Small intestine (tissue), 7 donors: ENCODE measurements around the gene SMIM43. TPM values are rescaled to one million over a fixed set of nuclear protein-coding genes. Genes with fewer than 3 reads are reported as not detected.

ENCODE experiments used
- DNase-seq, 2 donors: peaks; one replicate each; pipeline versions ENCODE4 v3.0.0 to v3.0.0-alpha.2; 2013
- FAIRE-seq: peaks from 2 replicates; lab custom pipeline; 2012; peaks lifted over from hg19 to GRCh38; lab: Jason Lieb, UNC
- H3K27ac ChIP-seq, 3 donors: one replicate each; pipeline ENCODE4 v1.5.1; 2013; ENCODE audit warnings: low read length in 2 of 3, mild to moderate bottlenecking in 2 of 3, control low read depth in 1 of 3, inconsistent platforms in 1 of 3, low read depth in 1 of 3, moderate library complexity in 1 of 3
- H3K27me3 ChIP-seq, 3 donors: one replicate each; pipeline ENCODE4 v1.6.1; 2013; ENCODE audit warnings: low read length in 3 of 3, inconsistent platforms in 1 of 3; ENCODE audit not compliant: control insufficient read depth in 3 of 3, insufficient read depth in 3 of 3
- H3K36me3 ChIP-seq, 3 donors: one replicate each; pipeline ENCODE4 v1.6.1; 2013; ENCODE audit warnings: low read length in 3 of 3, inconsistent platforms in 1 of 3, low read depth in 1 of 3, mild to moderate bottlenecking in 1 of 3, moderate library complexity in 1 of 3; ENCODE audit not compliant: control insufficient read depth in 3 of 3, insufficient read depth in 2 of 3
- H3K4me1 ChIP-seq, 3 donors: one replicate each; pipeline ENCODE4 v1.6.1; 2013; ENCODE audit warnings: low read length in 2 of 3, inconsistent platforms in 1 of 3, low read depth in 1 of 3, mild to moderate bottlenecking in 1 of 3, moderate library complexity in 1 of 3; ENCODE audit not compliant: control insufficient read depth in 3 of 3, insufficient read depth in 2 of 3
- H3K4me3 ChIP-seq, 3 donors: one replicate each; pipeline ENCODE4 v1.5.1; 2013; ENCODE audit warnings: low read length in 3 of 3, control low read depth in 1 of 3, inconsistent platforms in 1 of 3, low read depth in 1 of 3, mild to moderate bottlenecking in 1 of 3, moderate library complexity in 1 of 3
- H3K9me3 ChIP-seq, 2 donors: one replicate each; pipeline ENCODE4 v1.6.1; 2013; ENCODE audit warnings: low read depth in 1 of 2, low read length in 1 of 2; ENCODE audit not compliant: control insufficient read depth in 2 of 2, insufficient read depth in 1 of 2
- WGBS, 3 donors: extraction: QIAGEN DNeasy Blood & Tissue Kit; methylation state at CpG; one replicate each; pipeline ENCODE4 v1.1.7; 2013; 5-methylcytosine and 5-hydroxymethylcytosine counted together
- polyA plus RNA-seq, 4 donors: library from polyadenylated mRNA; stranded (reverse) in 3 of 4; unstranded in 1 of 4; fragments of 200-250 nt in 3 of 4; fragments of 120-200 nt in 1 of 4; gene quantifications; one replicate each; pipeline versions ENCODE4 v1.2.1 to v1.2.3, GENCODE V29; 2013
- donor health status: healthy with polysubstance abuse.
- donor health status: control.
- donor health status: control.
- donor health status: Bipolar disorder and iron deficiency.
- donor health status: healthy.

Gene SMIM43
- polyA plus RNA-seq, 4 donors: 0.13 to 0.19 TPM; not detected in 2

- peaks cover 0 to 15% (median 0%) of the 10 kb centered on the region in 3 donors for H3K4me1 ChIP-seq
- peak overlapping the region in 1 of 3 donors; percentile 94 for H3K27ac ChIP-seq
- no peak for DNase-seq
- peaks cover 0 to 8% (median 2%) of the 10 kb centered on the region in 3 donors for H3K36me3 ChIP-seq
- FAIRE-seq: no peak
- no peaks in the 10 kb centered on the region for H3K9me3 ChIP-seq
- 82 to 87% (median 84%) methylated on average over 3 of the region's 3 CpGs for WGBS, 3 donors
- H3K27me3 ChIP-seq: no peaks in the 10 kb centered on the region
- peak overlapping the region in 2 of 3 donors; percentile 76 to 84 for H3K4me3 ChIP-seq
Measured at GRCh38 chr4:121799867-121800501, 35.0 kb upstream of the SMIM43 start.

- no peaks in the 10 kb centered on the region for H3K9me3 ChIP-seq
Measured at GRCh38 chr4:121799208-121799823, 34.4 kb upstream of the SMIM43 start.

GRCh38 chr4:121796283-121796682 lies 31.3 kb upstream of the SMIM43 start:
- no peak for DNase-seq
- Histone ChIP-seq H3K9me3 (no peaks in the 10 kb centered on the region), H3K27me3 (no peaks in the 10 kb centered on the region), H3K36me3 (no peaks in the 10 kb centered on the region), H3K27ac (no peak overlapping the region), H3K4me1 (peaks cover 0 to 18% (median 0%) of the 10 kb centered on the region in 3 donors), H3K4me3 (no peak overlapping the region)
- no peak for FAIRE-seq

More at GRCh38 chr4:121799208-121799823, 34.4 kb upstream of the SMIM43 start:
- Histone ChIP-seq H3K27me3 (no peaks in the 10 kb centered on the region), H3K4me1 (peaks cover 0 to 15% (median 0%) of the 10 kb centered on the region in 3 donors), H3K36me3 (peaks cover 0 to 8% (median 2%) of the 10 kb centered on the region in 3 donors), H3K27ac (peak overlapping the region in 1 of 3 donors; percentile 94), H3K4me3 (no peak overlapping the region)
- FAIRE-seq: no peak
- 29 to 52% (median 36%) methylated on average over 2 of the region's 2 CpGs for WGBS, 3 donors
- peak; percentile 35 to 78 for DNase-seq

GRCh38 chr4:121794505-121795188 lies 29.7 kb upstream of the SMIM43 start:
- FAIRE-seq (no peak), DNase-seq (peak in 1 of 2 donors; percentile 10)
- Histone ChIP-seq H3K36me3 (no peaks in the 10 kb centered on the region), H3K9me3 (no peaks in the 10 kb centered on the region), H3K4me3 (no peak overlapping the region), H3K27ac (no peak overlapping the region), H3K27me3 (peaks cover 0 to 2% (median 0%) of the 10 kb centered on the region in 3 donors), H3K4me1 (peaks cover 0 to 7% (median 0%) of the 10 kb centered on the region in 3 donors)
- WGBS, 3 donors: 55 to 76% (median 59%) methylated on average over 5 of the region's 5 CpGs

GRCh38 chr4:121792966-121793365 lies 28.0 kb upstream of the SMIM43 start:
- Histone ChIP-seq H3K4me3 (no peak overlapping the region), H3K9me3 (no peaks in the 10 kb centered on the region), H3K36me3 (no peaks in the 10 kb centered on the region), H3K27ac (no peak overlapping the region), H3K27me3 (peaks cover 0 to 2% (median 0%) of the 10 kb centered on the region in 3 donors), H3K4me1 (peaks cover 0 to 4% (median 0%) of the 10 kb centered on the region in 3 donors)
- no peak for FAIRE-seq
- DNase-seq: no peak
- 86 to 93% (median 90%) methylated on average over 2 of the region's 2 CpGs for WGBS, 3 donors

GRCh38 chr4:121791481-121791880 lies 26.5 kb upstream of the SMIM43 start:
- DNase-seq (no peak), FAIRE-seq (no peak)
- peaks cover 0 to 4% (median 0%) of the 10 kb centered on the region in 3 donors for H3K4me1 ChIP-seq
- peaks cover 0 to 4% (median 2%) of the 10 kb centered on the region in 3 donors for H3K27me3 ChIP-seq
- H3K4me3 ChIP-seq: no peak overlapping the region
- no peak overlapping the region for H3K27ac ChIP-seq
- 82 to 85% (median 83%) methylated on average over 5 of the region's 5 CpGs for WGBS, 3 donors
- H3K36me3 ChIP-seq: no peaks in the 10 kb centered on the region
- H3K9me3 ChIP-seq: no peaks in the 10 kb centered on the region

GRCh38 chr4:121790976-121791375 lies 26.0 kb upstream of the SMIM43 start:
- DNase-seq: peak in 1 of 2 donors; percentile 17
- Histone ChIP-seq H3K4me1 (peaks cover 0 to 4% (median 0%) of the 10 kb centered on the region in 3 donors), H3K9me3 (no peaks in the 10 kb centered on the region), H3K36me3 (no peaks in the 10 kb centered on the region), H3K27me3 (peaks cover 0 to 4% (median 2%) of the 10 kb centered on the region in 3 donors), H3K4me3 (no peak overlapping the region), H3K27ac (no peak overlapping the region)
- no peak for FAIRE-seq
